ENCODE measurements around the gene AGTRAP. TPM values are rescaled to one million over a fixed set of nuclear protein-coding genes. Genes with fewer than 3 reads are reported as not detected.

Gene AGTRAP
- total and polyA plus RNA-seq, 2 donors (not counting 3 experiments of a cell fraction or from before 2014, with no cell fraction given): 41.6 to 101 TPM

DNA sequence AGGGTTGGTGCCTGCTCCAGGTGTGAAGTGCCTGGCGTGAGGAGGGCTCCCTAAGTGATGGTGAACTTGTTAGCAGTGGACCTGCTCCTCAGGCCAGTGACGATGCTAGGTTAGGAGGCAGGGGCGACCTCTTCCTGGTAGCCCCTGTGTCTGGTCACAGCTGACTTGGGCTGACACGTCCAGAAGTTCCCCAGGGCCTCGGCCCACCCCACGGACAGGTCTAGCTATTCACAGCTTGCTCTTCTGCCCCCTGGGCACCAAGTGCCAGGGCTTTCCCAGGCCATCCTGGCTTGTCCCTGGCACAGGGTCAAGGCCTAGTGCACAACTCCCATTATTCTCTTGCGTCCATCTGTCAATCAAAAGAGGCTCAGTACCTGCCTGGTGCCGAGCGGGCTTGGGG is 15.2 kb downstream of the AGTRAP start:
- intact Hi-C loops (cut with micrococcal nuclease): no loop called here

DNA sequence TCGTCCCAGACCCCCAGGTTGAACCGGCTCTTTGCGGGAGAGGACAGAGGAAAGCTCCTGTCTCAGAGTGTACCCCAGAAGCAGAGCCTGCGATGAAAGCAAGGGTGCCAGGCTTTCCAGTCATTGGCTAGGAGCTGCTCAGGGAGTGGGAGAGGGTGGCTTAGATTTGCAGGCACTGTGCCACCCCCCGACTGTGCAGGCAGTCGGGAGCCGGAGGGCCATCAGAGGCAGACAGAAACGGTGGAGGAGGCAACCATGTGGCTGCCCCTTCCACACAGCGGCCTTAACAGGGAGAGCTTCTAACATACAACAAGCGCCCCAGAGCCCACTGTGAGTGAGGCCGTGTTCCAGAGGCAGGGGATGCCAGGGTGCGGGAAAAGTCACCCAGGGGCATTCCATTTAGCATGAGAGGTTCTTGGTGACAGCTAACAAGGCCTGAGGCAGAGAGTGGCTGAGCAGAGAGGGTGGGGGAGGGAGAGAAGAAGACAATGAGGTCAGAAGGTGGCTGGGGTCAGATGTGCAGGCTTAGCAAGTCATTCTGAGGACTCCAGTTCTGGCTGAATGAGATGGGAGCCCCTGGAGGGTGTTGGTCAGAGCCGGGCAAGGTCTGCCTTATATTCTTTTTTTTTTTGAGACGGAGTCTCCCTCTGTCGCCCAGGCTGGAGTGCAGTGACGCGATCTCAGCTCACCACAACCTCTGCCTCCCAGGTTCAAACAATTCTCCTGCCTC is 16.6 kb downstream of the AGTRAP start:
- Histone ChIP-seq H3K9ac (replicated peaks; ENCODE audit: extremely low read depth, insufficient read depth, low read length) (no peak overlapping the region), H3K9me3 (replicated peaks; ENCODE audit: control insufficient read depth, insufficient read depth, low read length) (no peaks in the 10 kb centered on the region), H2AFZ (ENCODE audit: low read depth, low read length) (no peak overlapping the region), H3K4me3 (replicated peaks in 1 of 3; ENCODE audit: insufficient read depth in 1 of 3, low read depth in 1 of 3, low read length in 3 of 3) (no peak overlapping the region), H3K79me2 (ENCODE audit: control insufficient read depth, insufficient read depth, low read length) (no peaks in the 10 kb centered on the region), H3K36me3 (ENCODE audit: control insufficient read depth in 2 of 2, extremely low read depth in 1 of 2, insufficient read depth in 2 of 2, low read length in 2 of 2) (peaks cover 0 to 7% of the 10 kb centered on the region in 2 experiments), H4K20me1 (replicated peaks; ENCODE audit: control insufficient read depth, extremely low read depth, insufficient read depth, low read length) (no peaks in the 10 kb centered on the region), H3K27ac (ENCODE audit: insufficient read depth, low read depth, low read length) (no peak overlapping the region), H3K4me1 (ENCODE audit: control insufficient read depth, extremely low read depth, insufficient read depth, low read length) (no peaks in the 10 kb centered on the region), H3K27me3 (ENCODE audit: control insufficient read depth in 2 of 2, insufficient read depth in 2 of 2, low read length in 2 of 2) (no peaks in the 10 kb centered on the region), H3K4me2 (ENCODE audit: insufficient read depth, low read length) (no peak overlapping the region), H3K9me1 (replicated peaks; ENCODE audit: control insufficient read depth, extremely low read depth, insufficient read depth, low read length) (no peaks in the 10 kb centered on the region)
- CTCF ChIA-PET: interaction anchor here (0.7 to 1.1 kb wide), 2 partner anchors 8 to 88 kb away, joined by 3 to 4 read pairs; partner anchors contain the start of gene FBXO6
- no TSS peak for BruUV-seq (replicated peaks)
- no peak for FAIRE-seq
- POLR2A ChIA-PET: no interaction called here
- intact Hi-C loops (cut with micrococcal nuclease) (no loop called here), dilution Hi-C loops (cut with MboI; ENCODE audit: extremely low pct_ligation_motif_present, low sequenced_read_pairs) (no loop called here)
- no peak for TF ChIP-seq POLR2A (IDR thresholded peaks at IDR 0.05; ENCODE audit: low read depth, low read length)
- no peak for TF ChIP-seq JUN (IDR thresholded peaks at IDR 0.05; ENCODE audit: borderline replicate concordance, insufficient read depth, insufficient read length, low read depth)
- no peak for TF ChIP-seq EZH2 (IDR thresholded peaks at IDR 0.05; ENCODE audit: borderline replicate concordance, low read depth, low read length, severe bottlenecking)
- TF ChIP-seq GATA2 (IDR thresholded peaks at IDR 0.05; ENCODE audit: insufficient read depth, insufficient read length, low read depth, low read length): no peak
- no peak for TF ChIP-seq CTCF (IDR thresholded peaks at IDR 0.05; ENCODE audit: extremely low read depth in 1 of 2, insufficient read depth in 1 of 2, low read depth in 1 of 2, low read length in 2 of 2)
- TF ChIP-seq POLR2AphosphoS5 (IDR thresholded peaks at IDR 0.05; ENCODE audit: insufficient read depth, low read depth, low read length): no peak
- TF ChIP-seq MYC (IDR thresholded peaks at IDR 0.05; ENCODE audit: low read depth, low read length): no peak
- TF ChIP-seq, protein P1, sequence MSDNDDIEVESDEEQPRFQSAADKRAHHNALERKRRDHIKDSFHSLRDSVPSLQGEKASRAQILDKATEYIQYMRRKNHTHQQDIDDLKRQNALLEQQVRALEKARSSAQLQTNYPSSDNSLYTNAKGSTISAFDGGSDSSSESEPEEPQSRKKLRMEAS (IDR thresholded peaks at IDR 0.05; ENCODE audit: insufficient read depth, insufficient read length): no peak
- no peak for TF ChIP-seq FOS (IDR thresholded peaks at IDR 0.05; ENCODE audit: borderline replicate concordance, insufficient read depth, low read length)
- no peak for DNase-seq (ENCODE audit: low read depth, low spot score)

More for the DNA sequence above, 15.2 kb downstream of the AGTRAP start:
- Histone ChIP-seq H3K9me3 (replicated peaks; ENCODE audit: control insufficient read depth, insufficient read depth, low read length) (no peaks in the 10 kb centered on the region), H2AFZ (ENCODE audit: low read depth, low read length) (no peak overlapping the region), H3K79me2 (ENCODE audit: control insufficient read depth, insufficient read depth, low read length) (no peaks in the 10 kb centered on the region), H3K4me1 (ENCODE audit: control insufficient read depth, extremely low read depth, insufficient read depth, low read length) (no peaks in the 10 kb centered on the region), H3K4me3 (replicated peaks in 1 of 3; ENCODE audit: insufficient read depth in 1 of 3, low read depth in 1 of 3, low read length in 3 of 3) (no peak overlapping the region), H4K20me1 (replicated peaks; ENCODE audit: control insufficient read depth, extremely low read depth, insufficient read depth, low read length) (no peaks in the 10 kb centered on the region), H3K4me2 (ENCODE audit: insufficient read depth, low read length) (no peak overlapping the region), H3K27ac (ENCODE audit: insufficient read depth, low read depth, low read length) (no peak overlapping the region), H3K36me3 (ENCODE audit: control insufficient read depth in 2 of 2, extremely low read depth in 1 of 2, insufficient read depth in 2 of 2, low read length in 2 of 2) (peaks cover 0 to 7% of the 10 kb centered on the region in 2 experiments), H3K27me3 (ENCODE audit: control insufficient read depth in 2 of 2, insufficient read depth in 2 of 2, low read length in 2 of 2) (no peaks in the 10 kb centered on the region), H3K9me1 (replicated peaks; ENCODE audit: control insufficient read depth, extremely low read depth, insufficient read depth, low read length) (no peaks in the 10 kb centered on the region), H3K9ac (replicated peaks; ENCODE audit: extremely low read depth, insufficient read depth, low read length) (no peak overlapping the region)
- BruUV-seq (replicated peaks): no TSS peak
- DNase-seq (ENCODE audit: low read depth, low spot score): no peak
- POLR2A ChIA-PET: no interaction called here
- TF ChIP-seq MYC (IDR thresholded peaks at IDR 0.05; ENCODE audit: low read depth, low read length) (no peak), POLR2A (IDR thresholded peaks at IDR 0.05; ENCODE audit: low read depth, low read length) (no peak)
- TF ChIP-seq, protein P1 (IDR thresholded peaks at IDR 0.05; ENCODE audit: insufficient read depth, insufficient read length): no peak
- FAIRE-seq: no peak
- dilution Hi-C loops (cut with MboI; ENCODE audit: extremely low pct_ligation_motif_present, low sequenced_read_pairs): no loop called here
- CTCF ChIA-PET: no interaction called here
